CD8-positive, alpha-beta memory T cell (primary cell): ENCODE data around the gene INF2. TPM values are rescaled to one million over a fixed set of nuclear protein-coding genes. Genes with fewer than 3 reads are reported as not detected.

Experiments
- CTCF ChIA-PET: fragments of 350-600 bp; sonication (Branson Sonifier 250); formaldehyde crosslinking; loops from one replicate; lab custom pipeline; 2021; ENCODE audit warnings: antibody characterized with exemption; lab: Charles Lee
- POLR2A ChIA-PET: fragments of 350-600 bp; sonication (Branson Sonifier 250); formaldehyde crosslinking; loops from one replicate; lab custom pipeline; 2021; ENCODE audit warnings: antibody characterized with exemption; lab: Charles Lee
- DNase-seq, 5 donors: peaks; one replicate each; pipeline versions ENCODE4 v3.0.0 to v3.0.0-alpha.2; 2020 to 2022; ENCODE audit warnings: mixed read lengths in 1 of 5
- H3K27ac ChIP-seq: one replicate; pipeline ENCODE4 v1.7.0; 2013; ENCODE audit warnings: low read depth, mild to moderate bottlenecking, low read length, moderate library complexity
- H3K27me3 ChIP-seq: 2 replicates; pipeline ENCODE4 v1.7.0; 2013; ENCODE audit warnings: low read length, mild to moderate bottlenecking; ENCODE audit not compliant: insufficient read depth, poor library complexity, severe bottlenecking
- H3K36me3 ChIP-seq: 2 replicates; pipeline ENCODE4 v1.7.0; 2013; ENCODE audit warnings: mild to moderate bottlenecking, low read length, moderate library complexity; ENCODE audit not compliant: insufficient read depth
- H3K4me1 ChIP-seq: 2 replicates; pipeline ENCODE4 v1.7.0; 2013; ENCODE audit warnings: mild to moderate bottlenecking, low read length, moderate library complexity; ENCODE audit not compliant: insufficient read depth
- H3K4me3 ChIP-seq: 2 replicates; pipeline ENCODE4 v1.7.0; 2013; ENCODE audit warnings: mild to moderate bottlenecking, low read length
- H3K9me3 ChIP-seq: 2 replicates; pipeline ENCODE4 v1.7.0; 2013; ENCODE audit warnings: mild to moderate bottlenecking, low read length
- H3K27ac Mint-ChIP-seq, 8 donors: one replicate each; pipeline ENCODE4 v1.8.0; 2020 to 2021; ENCODE audit warnings: mixed read lengths in 8 of 8, mild to moderate bottlenecking in 6 of 8, inconsistent platforms in 3 of 8, moderate library complexity in 3 of 8
- H3K27me3 Mint-ChIP-seq, 2 donors: one replicate each; pipeline ENCODE4 v1.8.0; 2020 to 2021; ENCODE audit warnings: mixed read lengths in 2 of 2, mild to moderate bottlenecking in 1 of 2, moderate library complexity in 1 of 2
- H3K36me3 Mint-ChIP-seq, 3 donors: one replicate each; pipeline ENCODE4 v1.8.0; 2020 to 2021; ENCODE audit warnings: mixed read lengths in 3 of 3, inconsistent platforms in 1 of 3, mild to moderate bottlenecking in 1 of 3
- H3K4me1 Mint-ChIP-seq, 3 donors: one replicate each; pipeline ENCODE4 v1.8.0; 2020 to 2021; ENCODE audit warnings: mixed read lengths in 3 of 3, inconsistent platforms in 1 of 3, mild to moderate bottlenecking in 1 of 3
- H3K4me3 Mint-ChIP-seq, 7 donors: one replicate each; pipeline ENCODE4 v1.8.0; 2020 to 2021; ENCODE audit warnings: mixed read lengths in 7 of 7, mild to moderate bottlenecking in 6 of 7, moderate library complexity in 4 of 7, inconsistent platforms in 2 of 7
- H3K9me3 Mint-ChIP-seq, 5 donors: one replicate each; pipeline ENCODE4 v1.8.0; 2020 to 2022; ENCODE audit warnings: mixed read lengths in 5 of 5, mild to moderate bottlenecking in 3 of 5, moderate library complexity in 2 of 5, inconsistent platforms in 1 of 5
- polyA plus RNA-seq: library from polyadenylated mRNA; unstranded; fragments of 300-500 nt; fragmentation: Illumina TruSeq; gene quantifications from one replicate; pipeline ENCODE4 v1.2.3, GENCODE V29; 2021
- total RNA-seq, 2 experiments: library from RNA; stranded (reverse); gene quantifications; one replicate each; pipeline ENCODE4 v1.2.3, GENCODE V29; 2021

Gene INF2
- total RNA-seq: 10 to 100 TPM; 55.9 to 56.3 TPM
- polyA plus RNA-seq: 4.6 TPM

DNA sequence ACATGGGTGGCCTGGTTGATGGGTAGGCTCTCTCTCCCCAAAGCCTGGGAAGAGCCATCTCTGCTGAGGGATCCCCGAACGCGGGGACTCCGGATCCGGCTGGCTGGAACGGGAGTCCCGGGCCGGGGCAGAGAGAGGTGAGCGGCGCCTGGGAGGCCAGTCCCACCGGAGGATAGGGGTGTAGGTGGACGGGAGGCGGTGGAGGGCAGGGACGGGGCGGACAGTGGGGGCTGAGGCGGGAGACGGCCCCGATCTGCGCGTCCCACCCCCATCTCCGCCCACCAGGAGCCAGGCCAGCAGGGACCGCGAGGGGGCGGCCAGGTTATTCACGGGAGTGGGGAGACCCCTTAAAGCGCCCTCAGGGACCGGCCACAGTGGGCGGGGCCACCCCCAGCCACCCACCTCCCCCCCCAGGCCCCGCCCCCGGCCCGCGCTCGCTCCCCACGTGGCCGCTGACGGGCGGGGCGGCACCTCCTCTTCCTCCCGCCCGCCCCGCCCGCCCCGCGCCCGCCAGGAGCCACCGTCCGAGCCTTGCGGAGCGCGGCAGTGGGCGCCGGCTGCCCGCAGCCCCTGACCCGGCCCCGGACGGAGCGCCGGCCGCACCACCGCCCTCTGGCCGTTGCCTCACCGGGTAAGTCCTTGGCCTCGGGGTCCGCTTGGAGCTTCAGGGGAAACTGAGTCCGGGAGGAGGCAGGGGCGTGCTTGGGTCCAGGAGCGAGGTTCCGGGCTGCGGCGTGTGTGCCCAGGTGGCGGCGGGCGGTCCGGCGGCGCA is at the start of gene INF2:
INF2 (plus strand) TSS at position 510 of the 772 bp plus-strand sequence. CDS start 11,748 bp downstream, outside the sequence.
- H3K36me3 ChIP-seq: no peaks in the 10 kb centered on the region
- peaks cover 29 to 69% (median 33%) of the 10 kb centered on the region in 3 donors for H3K4me1 Mint-ChIP-seq
- H3K9me3 ChIP-seq: no peaks in the 10 kb centered on the region
- no peaks in the 10 kb centered on the region for H3K36me3 Mint-ChIP-seq
- peaks cover 0 to 2% of the 10 kb centered on the region in 2 donors for H3K27me3 Mint-ChIP-seq
- CTCF ChIA-PET: interaction anchor here (1.2 to 3.3 kb wide), 2 partner anchors 12 to 14 kb away, joined by 3 to 9 read pairs; no protein-coding TSS in a partner anchor
- peaks cover 67% of the 10 kb centered on the region for H3K4me1 ChIP-seq
- peak within 1 kb of the TSS; percentile 62 for H3K4me3 ChIP-seq
- peak in 4 of 5 donors; percentile 28 to 60 (median 34) for DNase-seq
- H3K27ac Mint-ChIP-seq: peak within 1 kb of the TSS in 3 of 8 donors; percentile 36 to 74 (median 51)
- POLR2A ChIA-PET: interaction anchor here (1.2 kb wide), 1 partner anchor 12 kb away, joined by 3 read pairs; no protein-coding TSS in a partner anchor
- H3K27me3 ChIP-seq: no peaks in the 10 kb centered on the region
- H3K27ac ChIP-seq: peak within 1 kb of the TSS; percentile 16
- no peaks in the 10 kb centered on the region for H3K9me3 Mint-ChIP-seq
- H3K4me3 Mint-ChIP-seq: peak within 1 kb of the TSS; percentile 37 to 84 (median 64)

DNA sequence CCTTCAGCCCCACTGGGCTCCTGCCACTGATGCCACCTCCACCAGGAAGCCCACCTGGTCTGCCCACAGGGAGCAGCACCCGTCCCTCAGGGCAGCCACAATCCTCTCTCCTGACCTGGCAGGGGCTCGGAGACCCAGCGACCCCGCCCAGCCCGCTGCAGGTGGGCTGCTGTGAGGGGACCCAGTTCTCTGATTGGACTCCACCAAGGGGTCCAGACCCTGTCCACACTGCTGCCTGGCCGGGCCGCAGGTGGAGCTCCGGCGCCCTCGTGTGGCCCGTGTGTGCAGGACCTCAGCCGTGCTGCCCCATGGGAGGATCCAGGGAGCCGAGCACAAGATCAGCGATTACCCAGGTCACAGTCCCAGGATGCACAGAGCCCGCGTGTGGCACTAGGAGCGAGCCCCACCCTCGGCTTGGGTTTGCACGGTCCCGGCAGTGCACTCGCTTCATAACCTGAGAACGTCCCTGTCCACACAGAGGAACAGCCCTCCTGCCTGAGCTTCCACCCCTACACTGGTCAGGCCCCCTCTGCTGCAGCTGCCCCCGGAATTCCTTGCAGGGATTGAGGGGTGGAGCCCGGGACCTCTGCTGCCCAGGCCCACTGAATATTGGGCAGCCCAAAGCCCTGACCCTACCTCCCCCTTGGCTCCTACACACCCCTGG is 49.4 kb upstream of the INF2 start:
- no peaks in the 10 kb centered on the region for H3K36me3 ChIP-seq
- ChIA-PET POLR2A (no interaction called here), CTCF (interaction anchor here (1.5 kb wide), 1 partner anchor 562 kb away, joined by 4 read pairs; no protein-coding TSS in a partner anchor)
- H3K4me1 ChIP-seq: no peaks in the 10 kb centered on the region
- Mint-ChIP-seq H3K27me3 (peaks cover 12 to 32% of the 10 kb centered on the region in 2 donors), H3K36me3 (peaks cover 0 to 1% (median 0%) of the 10 kb centered on the region in 3 donors), H3K9me3 (peaks cover 0 to 3% (median under 1%) of the 10 kb centered on the region in 5 donors), H3K4me1 (no peaks in the 10 kb centered on the region), H3K4me3 (no peak overlapping the region), H3K27ac (peak overlapping the region in 1 of 8 donors; percentile 85)
- H3K27me3 ChIP-seq: peaks cover 8% of the 10 kb centered on the region
- no peak overlapping the region for H3K27ac ChIP-seq
- no peaks in the 10 kb centered on the region for H3K9me3 ChIP-seq
- peak in 4 of 5 donors; percentile 7 to 33 (median 17) for DNase-seq
- no peak overlapping the region for H3K4me3 ChIP-seq

DNA sequence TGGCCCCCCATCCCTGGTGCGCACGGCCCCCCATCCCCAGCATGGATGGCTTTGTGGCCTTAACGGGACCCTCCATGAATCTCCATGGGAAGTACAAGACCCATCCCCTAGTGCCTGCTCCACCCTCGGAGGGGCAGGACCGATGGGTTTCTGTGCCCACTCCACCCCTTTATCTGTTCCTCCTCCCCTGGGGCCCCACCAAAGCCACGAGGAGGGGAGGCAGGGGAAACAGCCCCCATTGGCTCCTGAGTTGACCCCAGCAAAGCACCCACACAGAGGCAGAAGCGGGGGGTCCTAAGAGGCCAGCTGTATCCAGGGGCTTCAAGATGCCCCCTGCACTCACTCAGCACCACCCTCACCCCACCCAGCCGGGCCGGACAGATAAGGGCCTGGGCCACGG is 48.7 kb upstream of the INF2 start:
- no peak for DNase-seq
- Mint-ChIP-seq H3K4me1 (no peaks in the 10 kb centered on the region), H3K9me3 (peaks cover 0 to 6% (median 4%) of the 10 kb centered on the region in 5 donors), H3K27me3 (peaks cover 12 to 36% of the 10 kb centered on the region in 2 donors), H3K27ac (no peak overlapping the region), H3K4me3 (no peak overlapping the region), H3K36me3 (peaks cover 0 to 4% (median 0%) of the 10 kb centered on the region in 3 donors)
- Histone ChIP-seq H3K27me3 (peaks cover 8% of the 10 kb centered on the region), H3K9me3 (no peaks in the 10 kb centered on the region), H3K4me1 (no peaks in the 10 kb centered on the region), H3K36me3 (no peaks in the 10 kb centered on the region), H3K4me3 (no peak overlapping the region), H3K27ac (no peak overlapping the region)
- POLR2A ChIA-PET: no interaction called here
- CTCF ChIA-PET: interaction anchor here (1.5 kb wide), 1 partner anchor 563 kb away, joined by 4 read pairs; no protein-coding TSS in a partner anchor

DNA sequence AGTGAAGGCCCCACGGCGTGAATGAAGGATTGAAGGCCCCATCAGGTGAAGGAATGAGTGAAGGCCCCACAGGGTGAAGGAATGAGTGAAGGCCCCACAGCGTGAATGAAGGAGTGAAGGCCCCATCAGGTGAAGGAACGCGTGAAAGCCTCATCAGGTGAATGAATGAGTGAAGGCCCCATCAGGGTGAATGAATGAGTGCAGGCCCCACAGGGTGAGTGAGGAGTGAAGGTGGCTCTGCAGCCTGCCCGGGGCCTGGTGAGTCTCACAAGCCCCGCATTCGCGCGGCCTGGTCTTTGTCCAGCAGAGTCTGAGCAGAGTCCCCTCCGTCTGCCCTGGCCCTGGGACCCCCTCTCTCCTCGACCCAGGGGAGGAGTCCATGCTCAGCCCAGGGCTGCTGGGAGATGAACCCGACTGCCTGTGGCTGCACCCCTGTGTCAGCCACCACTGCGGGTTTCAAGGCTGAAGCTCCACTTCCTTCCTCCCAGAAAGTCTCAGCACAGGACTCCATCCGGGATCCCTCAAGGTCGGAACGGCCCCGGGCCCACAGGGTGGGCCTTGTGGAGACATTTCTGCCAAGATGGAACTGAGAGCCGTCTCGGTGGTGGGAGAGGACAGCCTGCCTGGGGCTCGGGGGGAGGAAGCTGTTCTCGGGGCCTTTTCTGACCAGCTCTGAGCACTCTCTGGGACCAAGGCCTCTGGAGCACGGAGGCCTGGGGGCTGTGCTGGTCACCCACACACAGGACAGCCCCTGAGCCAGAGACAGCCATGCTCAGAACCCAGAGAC is 47.5 kb upstream of the INF2 start:
- H3K36me3 ChIP-seq: no peaks in the 10 kb centered on the region
- ChIA-PET POLR2A (no interaction called here), CTCF (no interaction called here)
- Mint-ChIP-seq H3K9me3 (peaks cover 0 to 12% (median 4%) of the 10 kb centered on the region in 5 donors), H3K4me1 (no peaks in the 10 kb centered on the region), H3K27me3 (peaks cover 10 to 43% of the 10 kb centered on the region in 2 donors), H3K27ac (no peak overlapping the region), H3K36me3 (peaks cover 0 to 4% (median 0%) of the 10 kb centered on the region in 3 donors), H3K4me3 (no peak overlapping the region)
- no peak overlapping the region for H3K4me3 ChIP-seq
- H3K27ac ChIP-seq: no peak overlapping the region
- DNase-seq: no peak
- no peaks in the 10 kb centered on the region for H3K9me3 ChIP-seq
- no peaks in the 10 kb centered on the region for H3K4me1 ChIP-seq
- H3K27me3 ChIP-seq: peaks cover 8% of the 10 kb centered on the region

DNA sequence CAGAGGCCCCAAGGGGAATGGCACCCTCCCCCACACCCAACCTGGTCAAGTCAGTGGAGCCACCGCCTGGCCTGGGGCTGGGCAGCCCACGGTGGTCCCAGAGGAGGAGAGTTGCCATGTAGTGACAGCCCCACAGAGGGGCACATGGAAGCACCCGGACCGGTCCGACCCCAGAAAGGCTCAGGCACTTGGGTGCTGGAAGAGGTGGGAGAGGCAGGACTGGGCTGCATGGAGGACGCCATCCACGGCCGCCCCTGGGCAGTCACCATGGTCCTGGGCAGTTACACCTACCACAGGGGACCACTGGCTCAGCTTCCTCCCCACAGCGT is 46.9 kb upstream of the INF2 start:
- ChIA-PET CTCF (no interaction called here), POLR2A (no interaction called here)
- Histone ChIP-seq H3K27ac (no peak overlapping the region), H3K27me3 (peaks cover 8% of the 10 kb centered on the region), H3K4me1 (no peaks in the 10 kb centered on the region), H3K36me3 (no peaks in the 10 kb centered on the region), H3K4me3 (no peak overlapping the region), H3K9me3 (no peaks in the 10 kb centered on the region)
- Mint-ChIP-seq H3K9me3 (peaks cover 0 to 12% (median 4%) of the 10 kb centered on the region in 5 donors), H3K4me1 (no peaks in the 10 kb centered on the region), H3K27ac (no peak overlapping the region), H3K27me3 (peaks cover 10 to 41% of the 10 kb centered on the region in 2 donors), H3K36me3 (peaks cover 0 to 4% (median 0%) of the 10 kb centered on the region in 3 donors), H3K4me3 (no peak overlapping the region)
- DNase-seq: no peak

DNA sequence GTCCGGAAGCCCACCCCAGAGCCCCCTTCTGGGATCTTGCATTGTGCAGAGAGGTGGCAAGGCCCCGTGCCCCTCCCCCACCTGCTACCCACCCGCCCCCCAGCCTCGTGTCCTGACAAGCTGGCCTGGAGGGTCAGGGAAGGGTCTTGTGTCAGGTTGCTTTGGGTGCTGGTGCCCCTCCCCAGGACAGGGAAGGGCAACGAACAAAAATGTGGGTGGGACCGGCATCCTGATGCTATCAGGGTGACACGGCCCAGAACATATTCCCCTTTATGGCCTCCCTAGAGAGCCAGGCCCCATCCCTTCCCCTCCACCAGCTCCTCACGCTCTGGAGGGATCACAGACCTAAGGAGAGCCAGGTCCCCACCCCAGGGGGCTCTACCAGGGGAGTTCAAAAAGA is 46.1 kb upstream of the INF2 start:
- H3K36me3 Mint-ChIP-seq: peaks cover 0 to 4% (median 0%) of the 10 kb centered on the region in 3 donors
- no peak overlapping the region for H3K27ac ChIP-seq
- CTCF ChIA-PET: no interaction called here
- peaks cover 0 to 12% (median 4%) of the 10 kb centered on the region in 5 donors for H3K9me3 Mint-ChIP-seq
- no peaks in the 10 kb centered on the region for H3K4me1 Mint-ChIP-seq
- DNase-seq: no peak
- H3K36me3 ChIP-seq: no peaks in the 10 kb centered on the region
- H3K27ac Mint-ChIP-seq: no peak overlapping the region
- H3K4me1 ChIP-seq: no peaks in the 10 kb centered on the region
- no peaks in the 10 kb centered on the region for H3K9me3 ChIP-seq
- no peak overlapping the region for H3K4me3 ChIP-seq
- POLR2A ChIA-PET: no interaction called here
- H3K27me3 Mint-ChIP-seq: peaks cover 10 to 40% of the 10 kb centered on the region in 2 donors
- H3K27me3 ChIP-seq: peaks cover 8% of the 10 kb centered on the region
- no peak overlapping the region for H3K4me3 Mint-ChIP-seq

DNA sequence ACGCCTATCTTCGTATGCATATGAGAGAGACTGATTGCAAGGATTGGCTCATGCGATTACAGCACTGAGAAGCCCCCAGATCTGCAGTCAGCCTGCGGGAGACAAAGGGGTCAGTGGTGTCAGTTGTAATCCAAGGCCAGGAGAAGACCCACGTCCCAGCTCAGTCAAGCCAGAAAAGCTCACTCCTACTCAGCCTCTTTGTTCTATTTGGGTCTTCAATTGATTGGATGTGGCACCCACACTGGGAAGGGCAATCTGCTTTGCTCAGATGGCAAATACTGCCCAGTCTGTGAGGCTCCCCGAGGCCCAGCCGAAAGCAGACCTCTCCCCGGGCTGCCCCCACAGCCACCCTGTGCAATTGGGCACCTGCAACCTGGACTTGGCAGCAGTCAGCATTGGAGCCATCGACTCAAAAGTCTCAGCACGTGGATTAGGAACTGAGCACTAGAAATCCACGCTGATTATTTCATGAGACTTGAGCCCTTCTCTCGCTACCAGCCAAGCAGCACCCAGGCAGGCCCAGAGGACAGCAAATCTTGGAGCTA is 45.3 kb upstream of the INF2 start:
- POLR2A ChIA-PET: no interaction called here
- no peak overlapping the region for H3K27ac ChIP-seq
- DNase-seq: no peak
- H3K27ac Mint-ChIP-seq: no peak overlapping the region
- no peaks in the 10 kb centered on the region for H3K36me3 ChIP-seq
- no peaks in the 10 kb centered on the region for H3K4me1 ChIP-seq
- H3K27me3 Mint-ChIP-seq: peaks cover 6 to 34% of the 10 kb centered on the region in 2 donors
- CTCF ChIA-PET: no interaction called here
- H3K4me3 Mint-ChIP-seq: no peak overlapping the region
- H3K36me3 Mint-ChIP-seq: peaks cover 0 to 4% (median 0%) of the 10 kb centered on the region in 3 donors
- H3K9me3 ChIP-seq: no peaks in the 10 kb centered on the region
- no peaks in the 10 kb centered on the region for H3K4me1 Mint-ChIP-seq
- H3K9me3 Mint-ChIP-seq: peaks cover 0 to 12% (median 4%) of the 10 kb centered on the region in 5 donors
- peaks cover 8% of the 10 kb centered on the region for H3K27me3 ChIP-seq
- H3K4me3 ChIP-seq: no peak overlapping the region
